Stomach smooth muscle (tissue), 2 donors: Measurements from ENCODE around the gene NAA35.
"Not testable (repeated sequence)": the region's sequence is repeated elsewhere in the genome, so short reads cannot be mapped to it uniquely, and the experiment has no call there.

Experiments used
- H3K27ac ChIP-seq: one replicate; pipeline ENCODE4 v1.7.0; 2013; ENCODE audit warnings: mild to moderate bottlenecking, low read length, inconsistent platforms
- H3K27me3 ChIP-seq, 2 donors: one replicate each; pipeline ENCODE4 v1.7.0; 2013; ENCODE audit warnings: low read length in 2 of 2; ENCODE audit not compliant: insufficient read depth in 2 of 2, control insufficient read depth in 1 of 2
- H3K36me3 ChIP-seq, 2 donors: one replicate each; pipeline ENCODE4 v1.7.0; 2013; ENCODE audit warnings: low read length in 2 of 2; ENCODE audit not compliant: control insufficient read depth in 2 of 2, insufficient read depth in 2 of 2
- H3K4me1 ChIP-seq: one replicate; pipeline ENCODE4 v1.7.0; 2013; ENCODE audit warnings: low read length; ENCODE audit not compliant: control insufficient read depth, insufficient read depth
- H3K4me3 ChIP-seq, 2 donors: one replicate each; pipeline ENCODE4 v1.7.0; 2013; ENCODE audit warnings: low read length in 2 of 2
- H3K9ac ChIP-seq, 2 donors: one replicate each; pipeline ENCODE4 v1.7.0; 2013; ENCODE audit warnings: low read length in 2 of 2, mild to moderate bottlenecking in 1 of 2
- H3K9me3 ChIP-seq, 2 donors: one replicate each; pipeline ENCODE4 v1.7.0; 2013; ENCODE audit warnings: low read length in 2 of 2; ENCODE audit not compliant: control insufficient read depth in 2 of 2
- donor health status: healthy.
- donor health status: Pancreatic carcinoma.

Gene NAA35

DNA sequence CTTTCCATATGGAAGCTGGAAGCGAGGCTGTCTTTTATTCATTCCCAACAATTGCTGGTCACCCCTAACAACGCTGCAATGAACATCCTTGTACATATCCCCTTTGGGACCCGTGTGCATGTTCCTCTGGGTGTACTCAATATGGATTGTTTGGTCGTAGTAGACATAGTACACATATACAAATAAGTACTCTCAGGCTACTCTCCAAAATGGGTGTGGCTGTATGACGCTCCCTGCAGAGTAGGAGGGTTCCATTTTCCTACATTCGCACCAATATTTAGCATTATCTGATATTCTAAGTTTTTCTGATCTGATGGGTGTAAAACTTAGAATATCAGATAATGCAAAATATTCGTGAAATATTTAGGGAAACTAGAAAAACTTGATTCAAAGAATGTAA lies 23.2 kb upstream of the NAA35 start:
- Histone ChIP-seq H3K27me3 (no peaks in the 10 kb centered on the region), H3K4me1 (no peaks in the 10 kb centered on the region), H3K9ac (no peak overlapping the region), H3K9me3 (no peaks in the 10 kb centered on the region), H3K27ac (no peak overlapping the region), H3K4me3 (no peak overlapping the region), H3K36me3 (no peaks in the 10 kb centered on the region)

GRCh38 chr9:85925493-85925892 lies 15.5 kb upstream of the NAA35 start:
- no peaks in the 10 kb centered on the region for H3K36me3 ChIP-seq
- no peak overlapping the region for H3K4me3 ChIP-seq
- no peaks in the 10 kb centered on the region for H3K9me3 ChIP-seq
- no peaks in the 10 kb centered on the region for H3K27me3 ChIP-seq
- no peaks in the 10 kb centered on the region for H3K4me1 ChIP-seq
- H3K27ac ChIP-seq, result no peak overlapping the region
- no peak overlapping the region for H3K9ac ChIP-seq

DNA sequence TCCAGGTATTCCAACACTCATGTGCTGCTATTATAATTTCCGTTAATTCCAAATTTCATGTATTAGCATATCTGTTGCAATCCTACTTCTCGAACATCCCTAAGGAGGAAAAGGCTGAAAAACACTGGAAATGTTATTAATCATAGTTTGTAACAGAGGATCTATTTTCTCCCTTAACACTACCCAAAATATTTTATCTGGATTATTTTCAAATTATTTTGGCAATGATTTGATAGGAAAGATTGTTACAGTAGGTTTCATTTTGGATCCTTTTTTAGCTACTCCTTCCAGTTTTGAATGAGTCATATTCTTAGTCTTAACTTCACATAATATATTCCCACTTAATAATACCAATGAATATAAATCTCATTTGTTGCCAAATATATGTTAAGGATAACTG lies 13.9 kb upstream of the NAA35 start:
- Histone ChIP-seq H3K4me1 (no peaks in the 10 kb centered on the region), H3K36me3 (no peaks in the 10 kb centered on the region), H3K27ac (no peak overlapping the region), H3K9ac (no peak overlapping the region), H3K4me3 (no peak overlapping the region), H3K9me3 (no peaks in the 10 kb centered on the region), H3K27me3 (no peaks in the 10 kb centered on the region)

GRCh38 chr9:85931495-85931894 lies 9.5 kb upstream of the NAA35 start:
- Histone ChIP-seq H3K27ac (no peak overlapping the region), H3K27me3 (no peaks in the 10 kb centered on the region), H3K9me3 (no peaks in the 10 kb centered on the region), H3K36me3 (no peaks in the 10 kb centered on the region), H3K4me1 (no peaks in the 10 kb centered on the region), H3K4me3 (no peak overlapping the region), H3K9ac (no peak overlapping the region)

GRCh38 chr9:85935950-85936349 lies 5.0 kb upstream of the NAA35 start:
- not testable (repeated sequence) for H3K4me3 ChIP-seq, H3K36me3 ChIP-seq, H3K27ac ChIP-seq, H3K9ac ChIP-seq, H3K27me3 ChIP-seq, H3K4me1 ChIP-seq, H3K9me3 ChIP-seq

- Histone ChIP-seq H3K27ac (peak overlapping the region; percentile 80), H3K9ac (peak overlapping the region; percentile 48 to 69), H3K4me1 (peaks cover 11% of the 10 kb centered on the region)
These were observed 593 bp upstream of the NAA35 start for GRCh38 chr9:85940275-85940831.

DNA sequence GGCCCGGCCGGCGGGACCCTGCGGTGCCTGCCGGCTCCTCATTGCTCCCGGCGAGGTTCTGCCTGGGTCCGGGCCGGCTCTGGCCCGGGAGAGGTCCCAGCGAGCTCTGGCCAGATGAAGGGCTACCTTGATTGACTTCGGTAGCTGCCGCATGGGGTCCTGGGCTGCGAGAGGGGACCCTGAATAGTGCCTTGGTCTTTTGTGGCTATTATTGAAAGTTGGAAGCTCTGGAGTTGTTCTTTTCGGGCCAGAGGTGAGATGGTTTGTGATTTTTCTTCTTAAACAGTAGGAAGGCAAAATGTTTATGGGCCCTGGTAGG lies 635 bp downstream of the NAA35 start:
- Histone ChIP-seq H3K4me1 (peaks cover 11% of the 10 kb centered on the region), H3K4me3 (peak overlapping the region; percentile 70 to 87), H3K9ac (peak overlapping the region; percentile 80 to 82), H3K27ac (peak overlapping the region; percentile 80), H3K36me3 (no peaks in the 10 kb centered on the region), H3K27me3 (no peaks in the 10 kb centered on the region), H3K9me3 (no peaks in the 10 kb centered on the region)

More at GRCh38 chr9:85940275-85940831, 593 bp upstream of the NAA35 start:
- no peaks in the 10 kb centered on the region for H3K36me3 ChIP-seq
- H3K27me3 ChIP-seq, result no peaks in the 10 kb centered on the region
- H3K9me3 ChIP-seq, result no peaks in the 10 kb centered on the region
- H3K4me3 ChIP-seq, result peak overlapping the region; percentile 70 to 87

DNA sequence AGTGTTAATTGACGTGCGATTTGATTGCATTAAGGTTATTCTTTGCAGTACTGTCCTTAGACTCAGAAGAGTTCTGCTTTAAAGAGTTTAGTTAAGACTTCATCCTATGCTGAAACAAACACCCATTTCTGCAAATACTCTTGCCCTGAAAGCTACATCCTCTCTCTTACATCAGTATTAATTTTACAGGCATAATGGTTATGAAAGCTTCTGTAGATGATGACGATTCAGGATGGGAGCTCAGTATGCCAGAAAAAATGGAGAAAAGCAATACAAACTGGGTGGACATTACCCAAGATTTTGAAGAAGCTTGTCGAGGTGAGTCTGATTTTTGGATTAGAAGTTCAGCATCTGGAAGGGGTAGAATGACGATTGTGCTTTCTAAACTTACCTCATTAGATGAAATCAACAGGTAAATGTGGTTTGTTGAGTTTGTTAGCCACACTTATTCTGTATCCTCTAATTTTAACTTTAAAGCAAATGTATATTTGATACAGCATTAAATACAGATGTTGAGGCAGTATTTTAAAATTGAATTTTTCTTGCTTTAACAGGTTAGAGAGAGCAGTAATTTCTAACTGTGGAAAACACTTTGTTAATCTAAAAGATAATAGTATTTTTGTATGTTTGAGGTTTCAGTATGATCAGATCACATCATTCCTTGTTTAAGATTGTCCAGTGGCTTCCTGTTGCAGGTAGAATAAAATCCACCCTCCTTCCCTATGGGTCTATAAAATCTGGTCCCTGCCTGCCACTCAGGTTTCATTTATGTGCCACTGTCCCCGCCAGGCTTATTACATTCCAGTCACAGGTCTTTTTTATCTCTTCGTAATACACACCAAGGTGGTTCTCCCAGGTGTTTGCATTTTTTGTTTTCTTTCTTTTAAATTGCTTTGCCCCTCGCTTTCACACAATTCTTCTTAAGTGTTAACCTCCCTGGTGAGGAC lies 1.3 kb downstream of the NAA35 start:
- Histone ChIP-seq H3K36me3 (no peaks in the 10 kb centered on the region), H3K4me3 (peak overlapping the region; percentile 70 to 87), H3K27me3 (no peaks in the 10 kb centered on the region), H3K9me3 (no peaks in the 10 kb centered on the region), H3K4me1 (peaks cover 11% of the 10 kb centered on the region), H3K9ac (peak overlapping the region; percentile 80 to 82), H3K27ac (peak overlapping the region; percentile 80)

DNA sequence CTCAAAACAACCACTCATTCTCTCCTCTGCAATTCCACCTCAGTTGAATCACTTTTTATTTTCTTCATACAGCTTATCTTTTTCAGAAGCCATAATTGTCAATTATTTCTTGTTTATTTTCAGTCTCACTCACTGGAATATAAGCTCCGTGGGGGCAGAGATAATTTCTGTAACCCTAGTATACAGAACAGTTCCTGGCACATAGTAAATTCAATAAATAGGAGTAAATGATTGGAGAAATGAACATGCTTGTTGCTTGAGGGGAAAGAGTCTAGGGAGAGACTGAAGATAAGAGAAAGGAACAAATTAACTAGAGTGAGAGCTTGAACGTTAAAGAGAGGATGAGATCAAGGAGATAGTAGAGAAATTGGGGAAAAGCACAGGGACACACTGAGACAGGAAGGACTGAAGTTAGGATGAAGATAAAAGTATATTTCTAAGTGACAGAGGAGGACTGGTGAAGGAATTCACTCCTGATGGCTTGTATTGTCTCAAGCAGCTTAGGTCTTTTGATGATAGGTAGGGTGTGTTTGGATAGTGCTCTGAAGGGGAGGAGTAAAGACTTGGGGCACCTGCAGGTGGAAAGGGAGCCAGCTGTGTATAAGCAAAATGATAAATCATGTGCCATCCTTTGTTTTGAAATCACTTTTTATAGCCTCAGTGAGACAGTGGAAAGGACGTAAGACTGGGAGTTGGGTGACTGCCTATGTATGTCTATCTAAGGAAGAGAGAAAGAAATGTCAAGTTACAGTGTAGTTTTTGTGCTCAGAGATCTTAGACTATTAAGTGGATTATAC lies 2.2 kb downstream of the NAA35 start:
- Histone ChIP-seq H3K9me3 (no peaks in the 10 kb centered on the region), H3K4me1 (peaks cover 11% of the 10 kb centered on the region), H3K36me3 (no peaks in the 10 kb centered on the region), H3K27ac (no peak overlapping the region), H3K9ac (peak overlapping the region in 1 of 2 donors; percentile 2), H3K27me3 (no peaks in the 10 kb centered on the region), H3K4me3 (peak overlapping the region in 1 of 2 donors; percentile 2)

DNA sequence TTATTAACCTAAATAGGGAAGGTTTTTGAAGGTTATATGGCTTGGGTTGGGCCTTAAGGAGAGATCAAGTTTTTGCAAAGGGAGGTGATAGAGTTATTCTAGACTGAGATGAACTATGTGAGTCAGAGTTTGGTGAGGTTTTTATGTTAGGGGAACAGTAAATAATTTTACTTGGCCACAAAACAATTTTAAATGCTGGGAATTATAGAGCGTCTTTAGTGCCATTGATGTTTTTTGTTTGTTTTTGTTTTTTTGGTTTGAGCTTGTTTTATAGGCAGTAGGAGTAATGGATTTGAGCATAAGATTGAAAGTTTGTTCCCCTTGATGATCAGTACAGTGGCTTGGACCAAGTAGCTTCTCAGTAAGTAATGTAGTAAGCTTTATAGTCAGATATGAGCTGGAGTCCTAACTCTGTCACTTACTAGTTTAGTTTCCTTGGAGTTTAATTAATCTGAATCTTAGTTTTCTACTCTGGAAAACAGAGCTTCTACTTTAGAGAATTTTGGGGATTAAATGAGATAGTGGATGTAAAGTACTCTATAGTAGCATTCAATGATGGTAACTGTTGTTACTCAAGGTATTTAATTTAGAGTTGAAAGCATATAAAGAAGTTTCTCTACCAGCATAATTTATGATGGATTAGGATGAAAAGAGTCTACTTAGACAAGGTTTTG lies 2.9 kb downstream of the NAA35 start:
- peak overlapping the region in 1 of 2 donors; percentile 2 for H3K9ac ChIP-seq
- no peak overlapping the region for H3K4me3 ChIP-seq
- no peak overlapping the region for H3K27ac ChIP-seq
- no peaks in the 10 kb centered on the region for H3K27me3 ChIP-seq
- H3K4me1 ChIP-seq, result peaks cover 11% of the 10 kb centered on the region
- H3K36me3 ChIP-seq, result no peaks in the 10 kb centered on the region
- no peaks in the 10 kb centered on the region for H3K9me3 ChIP-seq
